ENCODE results near the gene SLC16A9. TPM values are rescaled to one million over a fixed set of nuclear protein-coding genes. Genes with fewer than 3 reads are reported as not detected.
A peak's percentile ranks its signal among the peaks of the same experiment; 100 is the strongest.

SLC16A9 gene
- polyA plus RNA-seq, 1 of the 3 experiments (the other 2 are of a cell fraction): 4.7 TPM

GRCh38 chr10:59625721-59626522, 83.7 kb downstream of the SLC16A9 start (continued):
- TF ChIP-seq REST (IDR thresholded peaks at IDR 0.05; ENCODE audit: low read depth, low read length) (no peak), TEAD4 (IDR thresholded peaks at IDR 0.05; ENCODE audit: borderline replicate concordance, insufficient read depth) (peak; percentile 44; the same call in 1 of the 2 replicates), FOSL2 (IDR thresholded peaks at IDR 0.05; ENCODE audit: borderline replicate concordance, low read depth) (peak; percentile 0; the same call in 1 of the 2 replicates), RAD21 (IDR thresholded peaks at IDR 0.05; ENCODE audit: low read length) (peak; percentile 98), JUND (IDR thresholded peaks at IDR 0.05) (no peak), IRF3 (IDR thresholded peaks at IDR 0.05; ENCODE audit: low read depth, low read length) (no peak), FOXM1 (IDR thresholded peaks at IDR 0.05; ENCODE audit: low read depth) (0 out of 2 replicates have a peak, but pooled peaks have one; percentile 31), MXI1 (IDR thresholded peaks at IDR 0.05; ENCODE audit: low read depth, low read length) (peak; percentile 69; the same call in 1 of the 2 replicates)

GRCh38 chr10:59624951-59625350, 84.7 kb downstream of the SLC16A9 start:
- H2AFZ ChIP-seq (ENCODE audit: low read depth): no peak overlapping the region
- no peaks in the 10 kb centered on the region for H3K9me2 ChIP-seq
- H4K20me1 ChIP-seq (ENCODE audit: insufficient read depth): no peaks in the 10 kb centered on the region
- no peaks in the 10 kb centered on the region for H3F3A ChIP-seq (replicated peaks; ENCODE audit: insufficient read depth)
- no peaks in the 10 kb centered on the region for H3K9me3 ChIP-seq
- ChIA-PET CTCF (interaction anchor here (0.7 to 8.2 kb wide), 32 partner anchors 9 to 1211 kb away, joined by 3 to 85 read pairs (median 6); partner anchors contain the start of gene CCDC6), POLR2A (interaction anchor here (1.4 kb wide), 1 partner anchor 282 kb away, joined by 3 read pairs; the partner anchor contains the start of gene CCDC6)
- H3K9ac ChIP-seq: no peak overlapping the region
- H3K4me1 ChIP-seq (ENCODE audit: control insufficient read depth in 1 of 2, insufficient read depth in 2 of 2, low read depth in 1 of 2, low read length in 1 of 2): peaks cover 0 to 2% of the 10 kb centered on the region in 2 experiments; a peak in 1 of 4 replicates
- TF ChIP-seq MEF2A (IDR thresholded peaks at IDR 0.05; ENCODE audit: borderline replicate concordance, low read depth): no peak
- TF ChIP-seq CTCF (IDR thresholded peaks at IDR 0.05): no peak
- no peak for TF ChIP-seq YY1 (IDR thresholded peaks at IDR 0.05; ENCODE audit: low read depth)
- no peak for TF ChIP-seq RFX5 (IDR thresholded peaks at IDR 0.05; ENCODE audit: low read length)
- no peak for TF ChIP-seq TAF1 (IDR thresholded peaks at IDR 0.05; ENCODE audit: borderline replicate concordance, low read depth, low read length)
- TF ChIP-seq RXRA (IDR thresholded peaks at IDR 0.05; ENCODE audit: borderline replicate concordance, low read depth): no peak
- TF ChIP-seq FOXM1 (IDR thresholded peaks at IDR 0.05; ENCODE audit: low read depth): no peak
- no peak for TF ChIP-seq MAX (IDR thresholded peaks at IDR 0.05; ENCODE audit: low read depth)
- no peak for TF ChIP-seq RCOR1 (IDR thresholded peaks at IDR 0.05; ENCODE audit: low read length)
- TF ChIP-seq ZBTB33 (IDR thresholded peaks at IDR 0.05; ENCODE audit: borderline replicate concordance, low read depth): no peak
- no peak for TF ChIP-seq SMC3 (IDR thresholded peaks at IDR 0.05; ENCODE audit: low read depth, low read length)
- TF ChIP-seq RAD21 (IDR thresholded peaks at IDR 0.05; ENCODE audit: low read length): no peak
- H3K4me2 ChIP-seq: no peak overlapping the region
- no peaks in the 10 kb centered on the region for H3K27me3 ChIP-seq (ENCODE audit: insufficient read depth)
- 84% methylated on average over 8 of the region's 8 CpGs for WGBS (ENCODE audit: low lambda C conversion rate)
- peak overlapping the region in 1 of 2 experiments; percentile 86; a peak in 2 of 4 replicates for H3K27ac ChIP-seq (ENCODE audit: low read depth in 2 of 2, low read length in 1 of 2)
- DNase-seq: no peak
- H3K36me3 ChIP-seq (replicated peaks in 1 of 2; ENCODE audit: control insufficient read depth in 1 of 2, insufficient read depth in 2 of 2, low read length in 1 of 2): no peaks in the 10 kb centered on the region
- no peaks in the 10 kb centered on the region for H3K79me2 ChIP-seq (ENCODE audit: insufficient read depth)
- no peak overlapping the region for H3K4me3 ChIP-seq (ENCODE audit: low read depth in 2 of 2, low read length in 1 of 2)
